K562 (cell line): ENCODE measurements around the gene MMP23B. TPM values are rescaled to one million over a fixed set of nuclear protein-coding genes. Genes with fewer than 3 reads are reported as not detected.

Experiments used
- BRF1 ChIP-seq: IDR thresholded peaks from 3 replicates; pipeline ENCODE4 v1.6.1; 2011; ENCODE audit warnings: borderline replicate concordance, mild to moderate bottlenecking; ENCODE audit not compliant: insufficient read length; ENCODE audit errors: extremely low read depth
- CHCHD3 ChIP-seq: fragments of 250-450 bp; sonication (Bioruptor Pico); IDR thresholded peaks from 2 replicates; pipeline ENCODE4 v2.1.2; 2022; ENCODE audit warnings: mild to moderate bottlenecking
- DEAF1 ChIP-seq: fragments of 450-650 bp; formaldehyde crosslinking; IDR thresholded peaks from 2 replicates; pipeline ENCODE4 v1.4.0; 2020; ENCODE audit warnings: mild to moderate bottlenecking, moderate library complexity
- DPF2 ChIP-seq: fragments of 450-650 bp; IDR thresholded peaks from 2 replicates; pipeline ENCODE4 v1.6.1; 2016
- FOXK2 ChIP-seq, 2 experiments: fragments of 450-650 bp; IDR thresholded peaks in 1 of 2; conservative IDR thresholded peaks in 1 of 2; 2 replicates each; pipeline ENCODE4 v1.6.1; 2016; ENCODE audit warnings: low read depth in 2 of 2, mild to moderate bottlenecking in 1 of 2
- GABPB1 ChIP-seq: sonication (generic); formaldehyde crosslinking; IDR thresholded peaks from 2 replicates; pipeline ENCODE4 v1.8.0; 2022; ENCODE audit warnings: mild to moderate bottlenecking, missing genetic modification reagents
- GABPB2 ChIP-seq: fragments of 250-450 bp; sonication (Bioruptor Pico); conservative IDR thresholded peaks from 2 replicates; pipeline ENCODE4 v1.5.1; 2021; ENCODE audit warnings: mild to moderate bottlenecking
- L3MBTL2 ChIP-seq: fragments of 450-650 bp; IDR thresholded peaks from 2 replicates; pipeline ENCODE4 v1.6.1; 2016; ENCODE audit warnings: mild to moderate bottlenecking, moderate library complexity
- MECOM ChIP-seq: fragments of 250-450 bp; sonication (Bioruptor Pico); IDR thresholded peaks from 2 replicates; pipeline ENCODE4 v1.8.0; 2022; ENCODE audit warnings: inconsistent platforms
- MIER1 ChIP-seq: fragments of 450-650 bp; IDR thresholded peaks from 2 replicates; pipeline ENCODE4 v1.6.1; 2016; ENCODE audit warnings: antibody characterized with exemption, mild to moderate bottlenecking, low read depth
- NR4A1 ChIP-seq, 2 experiments: fragments of 250-450 bp in 1 of 2; fragments of 450-650 bp in 1 of 2; sonication (Bioruptor Pico) in 1 of 2; IDR thresholded peaks; 2 replicates each; pipeline versions ENCODE4 v1.4.0 to v1.6.1; 2016 to 2020; ENCODE audit warnings: mild to moderate bottlenecking in 2 of 2, missing compliant biosample characterization in 1 of 2, missing genetic modification characterization in 1 of 2, moderate library complexity in 1 of 2
- ZNF316 ChIP-seq: fragments of 450-650 bp; IDR thresholded peaks from 2 replicates; pipeline ENCODE4 v1.6.1; 2016
- polyA plus RNA-seq, 8 experiments: library from polyadenylated mRNA; depleted of rRNA in 4 of 8; stranded (reverse) in 5 of 8; unstranded in 3 of 8; fragments of >200 nt; fragmentation: Nextera tagmentation in 2 of 8; fragmentation: Illumina TruSeq in 1 of 8; extraction: Ambion mirVana in 2 of 8; extraction: Trizol in 1 of 8; gene quantifications; 2 replicates each; pipeline versions ENCODE4 v1.2.1 to v1.2.3, GENCODE V29; 2011 to 2014; ENCODE audit warnings: inconsistent platforms in 1 of 8, missing spikeins in 1 of 8
- total RNA-seq, 7 experiments: library from RNA; depleted of rRNA in 6 of 7; stranded (reverse); fragments of >200 nt in 6 of 7; fragmentation: Illumina TruSeq in 2 of 7; extraction: Trizol in 2 of 7; gene quantifications; 2 replicates each; pipeline versions ENCODE4 v1.2.1 to v1.2.3, GENCODE V29; 2011 to 2021; ENCODE audit warnings: low replicate concordance in 1 of 7
- TF ChIP-seq, protein P1 (sequence below), 2 experiments: fragments of 450-650 bp in 1 of 2; sonication (generic) in 1 of 2; formaldehyde crosslinking in 1 of 2; IDR thresholded peaks; 2 replicates each; pipeline versions ENCODE4 v1.7.1 to v1.9.0; 2016 to 2022; ENCODE audit warnings: inconsistent platforms in 1 of 2, mild to moderate bottlenecking in 1 of 2, missing genetic modification reagents in 1 of 2
- TF ChIP-seq, protein P2 (sequence below): fragments of 450-650 bp; IDR thresholded peaks from 2 replicates; pipeline ENCODE4 v1.6.1; 2017; ENCODE audit warnings: mild to moderate bottlenecking, moderate library complexity
- TF ChIP-seq, protein P3 (sequence below): fragments of 450-650 bp; IDR thresholded peaks from 2 replicates; pipeline ENCODE4 v1.6.1; 2016; ENCODE audit warnings: borderline replicate concordance

Gene MMP23B
- total and polyA plus RNA-seq, 9 of the 15 experiments (the other 6 are each of a cell fraction or from before 2014, with no cell fraction given), result 0.28 to 1.2 (median 0.41) TPM; not detected in 5

- TF ChIP-seq, protein P1, sequence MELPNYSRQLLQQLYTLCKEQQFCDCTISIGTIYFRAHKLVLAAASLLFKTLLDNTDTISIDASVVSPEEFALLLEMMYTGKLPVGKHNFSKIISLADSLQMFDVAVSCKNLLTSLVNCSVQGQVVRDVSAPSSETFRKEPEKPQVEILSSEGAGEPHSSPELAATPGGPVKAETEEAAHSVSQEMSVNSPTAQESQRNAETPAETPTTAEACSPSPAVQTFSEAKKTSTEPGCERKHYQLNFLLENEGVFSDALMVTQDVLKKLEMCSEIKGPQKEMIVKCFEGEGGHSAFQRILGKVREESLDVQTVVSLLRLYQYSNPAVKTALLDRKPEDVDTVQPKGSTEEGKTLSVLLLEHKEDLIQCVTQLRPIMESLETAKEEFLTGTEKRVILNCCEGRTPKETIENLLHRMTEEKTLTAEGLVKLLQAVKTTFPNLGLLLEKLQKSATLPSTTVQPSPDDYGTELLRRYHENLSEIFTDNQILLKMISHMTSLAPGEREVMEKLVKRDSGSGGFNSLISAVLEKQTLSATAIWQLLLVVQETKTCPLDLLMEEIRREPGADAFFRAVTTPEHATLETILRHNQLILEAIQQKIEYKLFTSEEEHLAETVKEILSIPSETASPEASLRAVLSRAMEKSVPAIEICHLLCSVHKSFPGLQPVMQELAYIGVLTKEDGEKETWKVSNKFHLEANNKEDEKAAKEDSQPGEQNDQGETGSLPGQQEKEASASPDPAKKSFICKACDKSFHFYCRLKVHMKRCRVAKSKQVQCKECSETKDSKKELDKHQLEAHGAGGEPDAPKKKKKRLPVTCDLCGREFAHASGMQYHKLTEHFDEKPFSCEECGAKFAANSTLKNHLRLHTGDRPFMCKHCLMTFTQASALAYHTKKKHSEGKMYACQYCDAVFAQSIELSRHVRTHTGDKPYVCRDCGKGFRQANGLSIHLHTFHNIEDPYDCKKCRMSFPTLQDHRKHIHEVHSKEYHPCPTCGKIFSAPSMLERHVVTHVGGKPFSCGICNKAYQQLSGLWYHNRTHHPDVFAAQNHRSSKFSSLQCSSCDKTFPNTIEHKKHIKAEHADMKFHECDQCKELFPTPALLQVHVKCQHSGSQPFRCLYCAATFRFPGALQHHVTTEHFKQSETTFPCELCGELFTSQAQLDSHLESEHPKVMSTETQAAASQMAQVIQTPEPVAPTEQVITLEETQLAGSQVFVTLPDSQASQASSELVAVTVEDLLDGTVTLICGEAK (IDR thresholded peaks at IDR 0.05), result no peak
- TF ChIP-seq, protein P1 (CRISPR knock-in tag; IDR thresholded peaks at IDR 0.05), result no peak
- TF ChIP-seq CHCHD3 (CRISPR knock-in tag) (no peak), MIER1 (peak; percentile 73; the same call in 1 of the 2 replicates), DPF2 (no peak), BRF1 (no peak), ZNF316 (no peak), DEAF1 (0 out of 2 replicates have a peak, but pooled peaks have one; percentile 11), GABPB2 (no peak), NR4A1 (CRISPR knock-in tag; IDR thresholded peaks at IDR 0.05) (0 out of 2 replicates have a peak, but pooled peaks have one; percentile 72), NR4A1 (tag; IDR thresholded peaks at IDR 0.05) (no peak), FOXK2 (conservative IDR thresholded peaks at IDR 0.05 in 1 of 2, IDR thresholded peaks at IDR 0.05 in 1 of 2; ENCODE audit: low read depth in 2 of 2) (peak in 1 of 2 experiments; percentile 6; a peak in 1 of 4 replicates), GABPB1 (CRISPR knock-in tag) (no peak), L3MBTL2 (no peak), MECOM (CRISPR knock-in tag) (no peak)
- TF ChIP-seq, protein P2, sequence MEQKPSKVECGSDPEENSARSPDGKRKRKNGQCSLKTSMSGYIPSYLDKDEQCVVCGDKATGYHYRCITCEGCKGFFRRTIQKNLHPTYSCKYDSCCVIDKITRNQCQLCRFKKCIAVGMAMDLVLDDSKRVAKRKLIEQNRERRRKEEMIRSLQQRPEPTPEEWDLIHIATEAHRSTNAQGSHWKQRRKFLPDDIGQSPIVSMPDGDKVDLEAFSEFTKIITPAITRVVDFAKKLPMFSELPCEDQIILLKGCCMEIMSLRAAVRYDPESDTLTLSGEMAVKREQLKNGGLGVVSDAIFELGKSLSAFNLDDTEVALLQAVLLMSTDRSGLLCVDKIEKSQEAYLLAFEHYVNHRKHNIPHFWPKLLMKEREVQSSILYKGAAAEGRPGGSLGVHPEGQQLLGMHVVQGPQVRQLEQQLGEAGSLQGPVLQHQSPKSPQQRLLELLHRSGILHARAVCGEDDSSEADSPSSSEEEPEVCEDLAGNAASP, result no peak
- TF ChIP-seq, protein P3, sequence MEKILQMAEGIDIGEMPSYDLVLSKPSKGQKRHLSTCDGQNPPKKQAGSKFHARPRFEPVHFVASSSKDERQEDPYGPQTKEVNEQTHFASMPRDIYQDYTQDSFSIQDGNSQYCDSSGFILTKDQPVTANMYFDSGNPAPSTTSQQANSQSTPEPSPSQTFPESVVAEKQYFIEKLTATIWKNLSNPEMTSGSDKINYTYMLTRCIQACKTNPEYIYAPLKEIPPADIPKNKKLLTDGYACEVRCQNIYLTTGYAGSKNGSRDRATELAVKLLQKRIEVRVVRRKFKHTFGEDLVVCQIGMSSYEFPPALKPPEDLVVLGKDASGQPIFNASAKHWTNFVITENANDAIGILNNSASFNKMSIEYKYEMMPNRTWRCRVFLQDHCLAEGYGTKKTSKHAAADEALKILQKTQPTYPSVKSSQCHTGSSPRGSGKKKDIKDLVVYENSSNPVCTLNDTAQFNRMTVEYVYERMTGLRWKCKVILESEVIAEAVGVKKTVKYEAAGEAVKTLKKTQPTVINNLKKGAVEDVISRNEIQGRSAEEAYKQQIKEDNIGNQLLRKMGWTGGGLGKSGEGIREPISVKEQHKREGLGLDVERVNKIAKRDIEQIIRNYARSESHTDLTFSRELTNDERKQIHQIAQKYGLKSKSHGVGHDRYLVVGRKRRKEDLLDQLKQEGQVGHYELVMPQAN, result peak; percentile 92
These were observed 17.1 kb upstream of the MMP23B start (continued) for GRCh38 chr1:1614954-1615255.
